Activated CD8-positive, alpha-beta memory T cell treated with anti-CD3 and anti-CD28 coated beads, Interleukin-2, amount 50 U/mL, for 24 hours (primary cell): ENCODE measurements around the gene ZRANB3.

Experiments used
- DNase-seq: peaks from one replicate; pipeline ENCODE4 v3.0.0-alpha.2; 2020; ENCODE audit errors: extremely low read depth

ZRANB3 gene

DNA sequence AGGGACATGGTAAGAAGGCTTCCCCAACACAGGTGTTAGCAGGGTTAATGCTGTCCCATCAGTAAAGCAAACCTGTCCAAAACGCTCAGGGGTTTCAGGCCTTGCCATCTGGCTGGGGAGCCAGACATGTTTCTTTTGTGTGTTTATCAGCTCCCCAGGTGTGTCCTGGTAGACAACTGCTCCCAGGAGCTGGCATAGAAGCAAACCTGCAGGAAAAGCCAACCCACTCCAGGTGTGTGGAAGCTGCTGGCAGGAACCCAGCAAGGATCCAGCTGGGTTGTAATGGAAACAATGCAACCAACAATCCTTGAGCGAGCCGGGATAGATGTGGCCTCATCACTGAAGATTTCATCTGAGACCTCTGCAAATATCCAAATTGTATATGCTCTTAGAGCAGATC is 355.8 kb downstream of the ZRANB3 start:
- DNase-seq: no peak

DNA sequence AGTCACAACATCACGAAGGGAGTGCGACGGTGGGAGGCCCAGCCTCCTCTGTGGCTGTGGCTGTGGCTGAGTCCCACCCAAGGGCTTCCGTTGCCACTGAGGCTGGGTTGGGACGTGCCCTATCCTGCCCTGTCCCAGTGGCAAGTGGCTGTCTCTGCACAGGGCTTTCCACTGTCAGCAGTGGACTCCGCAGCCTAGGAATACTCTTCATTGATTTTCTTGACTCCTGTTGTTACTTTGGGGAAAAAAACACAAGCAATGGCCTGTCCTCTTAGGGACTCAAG is 356.3 kb downstream of the ZRANB3 start:
- no peak for DNase-seq

DNA sequence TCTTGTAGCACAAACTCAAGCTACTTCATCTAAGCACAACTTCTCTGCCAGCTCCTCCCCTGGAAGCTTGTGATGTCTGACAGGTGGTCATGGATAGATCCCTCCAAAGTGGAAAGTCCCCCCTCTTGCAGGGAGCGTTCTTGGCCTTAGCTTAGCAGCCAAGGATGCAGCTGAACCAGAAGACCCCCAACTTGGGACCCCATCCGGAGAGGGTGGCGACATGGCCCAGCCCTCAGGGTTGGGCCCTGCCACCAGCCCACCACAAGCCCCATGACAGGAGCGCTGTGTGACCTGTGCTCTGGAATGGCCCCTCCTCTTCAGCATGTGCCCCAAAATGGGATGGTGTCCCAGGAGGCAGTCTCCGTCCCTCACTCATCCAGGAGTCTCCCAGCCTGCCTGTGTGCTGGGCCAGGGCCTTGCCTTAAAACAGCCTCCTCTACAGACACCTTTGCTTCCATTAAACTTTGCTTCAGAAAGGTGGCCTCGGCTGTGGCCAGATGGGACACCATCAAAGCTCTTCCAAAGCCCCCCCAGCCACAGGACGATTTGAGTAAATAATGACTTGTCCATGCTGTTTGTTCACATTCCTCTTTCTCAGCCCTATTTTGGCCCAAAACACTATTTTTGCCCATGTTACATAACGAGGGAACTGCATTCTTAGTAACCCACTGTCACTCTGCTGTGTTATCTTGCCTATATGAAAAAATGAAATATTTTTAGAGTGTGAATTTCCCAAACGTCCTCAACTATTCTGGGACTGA is 356.8 kb downstream of the ZRANB3 start:
- DNase-seq: no peak

DNA sequence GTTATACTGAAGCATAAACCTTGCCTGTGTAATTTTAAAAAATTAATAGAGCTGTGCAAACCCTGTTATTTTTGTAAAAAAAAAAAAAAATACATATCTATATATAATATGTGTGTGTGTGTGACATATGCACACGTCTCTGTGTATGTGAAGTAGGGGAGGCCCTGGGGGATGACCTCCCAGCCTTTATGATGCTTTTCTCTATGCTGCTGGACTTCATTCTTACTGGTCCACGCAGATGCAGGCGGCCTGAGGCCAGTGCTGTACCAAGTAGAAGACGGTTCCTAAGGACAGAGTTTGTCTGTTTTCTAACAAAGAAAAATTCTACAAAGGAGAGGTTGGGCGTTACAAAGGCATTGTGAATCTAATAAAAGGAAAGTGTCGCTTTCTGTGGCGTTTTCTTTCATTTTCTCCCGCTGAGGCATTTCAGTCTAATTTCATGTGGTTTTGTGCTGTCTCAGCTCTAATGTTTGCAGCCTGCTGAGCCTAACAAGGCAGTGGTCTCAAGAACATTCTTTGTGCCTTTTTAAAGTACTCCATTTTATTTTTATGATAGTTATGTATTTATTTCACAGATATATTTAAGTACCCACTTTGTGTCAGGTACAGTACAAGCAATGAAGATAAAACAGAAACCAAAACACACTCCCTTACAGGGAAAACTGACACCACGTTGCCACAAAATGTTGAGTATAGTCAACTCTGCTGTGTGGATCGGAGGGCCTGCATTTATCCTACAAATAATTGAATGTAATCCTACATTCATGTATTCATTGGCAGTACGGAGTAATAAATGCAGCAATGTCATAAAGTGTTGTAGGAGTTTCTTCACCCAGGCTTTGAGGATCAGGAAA is 360.9 kb downstream of the ZRANB3 start:
- no peak for DNase-seq

DNA sequence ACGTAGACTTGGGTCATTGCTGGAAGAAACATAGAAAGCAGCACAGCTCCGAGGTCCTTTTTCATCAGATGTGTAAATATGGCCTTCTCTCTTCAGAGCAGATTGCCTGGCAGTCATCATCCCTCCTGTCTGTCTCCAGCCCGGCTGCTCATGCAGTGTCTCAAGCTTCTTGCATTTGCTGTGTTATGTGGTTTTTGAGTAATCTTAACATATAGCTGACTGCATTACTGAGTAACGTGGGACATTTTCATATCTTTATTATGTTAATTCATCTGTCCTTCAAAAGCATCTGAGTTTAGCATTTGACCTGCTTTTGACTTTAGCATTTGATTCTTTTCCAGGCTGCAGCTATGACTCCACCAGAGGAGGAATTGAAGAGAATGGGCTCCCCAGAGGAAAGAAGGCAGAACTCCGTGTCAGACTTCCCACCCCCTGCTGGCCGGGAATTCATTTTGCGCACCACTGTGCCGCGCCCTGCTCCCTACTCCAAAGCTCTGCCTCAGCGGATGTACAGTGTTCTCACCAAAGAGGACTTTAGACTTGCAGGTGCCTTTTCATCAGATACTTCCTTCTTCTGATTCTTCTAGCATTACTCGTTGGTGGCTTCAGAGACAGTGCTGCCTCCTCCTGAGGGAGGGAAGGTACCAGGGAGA is 362.7 kb downstream of the ZRANB3 start:
- no peak for DNase-seq

DNA sequence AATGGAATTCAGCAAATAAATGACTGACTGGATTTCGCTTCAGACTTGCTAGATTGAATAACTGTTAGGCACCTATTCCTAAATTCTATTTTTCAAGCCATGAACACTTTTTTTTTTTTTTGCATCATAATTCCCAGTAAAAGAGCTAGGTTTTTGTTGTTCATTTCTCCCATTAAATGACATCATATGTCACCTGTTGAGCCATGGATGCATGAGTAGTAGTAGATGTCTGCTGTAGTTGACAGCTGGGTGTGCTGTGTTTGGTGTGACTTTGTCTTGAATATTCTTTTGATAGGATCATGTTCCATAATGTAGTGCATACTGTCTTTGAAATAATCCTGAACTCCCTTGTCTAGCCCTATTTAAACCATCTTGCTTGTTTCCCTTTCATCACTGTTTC is 363.7 kb downstream of the ZRANB3 start:
- no peak for DNase-seq

DNA sequence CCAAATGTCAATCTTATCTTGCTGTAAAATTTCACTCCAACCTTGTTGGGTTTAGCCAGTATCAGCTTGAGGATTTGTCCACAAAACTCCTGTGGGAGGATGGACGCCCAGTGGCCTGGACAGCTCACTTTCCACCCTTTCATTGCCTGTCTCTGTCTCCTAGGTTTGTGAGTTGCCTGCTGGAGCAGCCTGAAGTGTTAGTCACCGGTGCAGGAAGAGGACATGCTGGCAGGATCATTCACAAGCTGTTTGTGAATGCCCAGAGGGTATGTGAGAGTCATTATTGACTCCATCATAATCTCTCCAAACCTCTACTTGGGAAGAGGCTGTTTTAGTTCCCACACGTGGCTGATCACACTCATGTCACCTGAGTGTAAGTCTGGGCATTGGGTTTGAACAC is 366.6 kb downstream of the ZRANB3 start:
- DNase-seq: no peak

DNA sequence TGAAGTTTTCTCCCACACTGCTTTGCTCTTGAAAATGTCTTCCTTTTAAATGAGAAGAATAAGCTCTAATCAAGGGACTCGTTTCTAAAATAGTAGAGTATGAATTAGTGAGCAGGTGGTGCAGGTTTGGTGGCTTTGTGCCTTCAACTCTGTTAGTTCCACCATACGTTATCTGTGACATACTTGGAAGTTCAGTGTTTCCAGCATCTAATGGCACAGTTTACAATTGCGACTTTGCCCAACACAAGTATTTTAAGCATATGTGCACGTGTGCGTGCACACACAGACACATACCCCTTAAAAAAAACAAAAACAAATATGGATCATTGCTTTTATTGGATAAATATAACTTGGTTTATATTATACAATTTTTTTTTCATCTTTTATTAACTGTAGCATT is 367.1 kb downstream of the ZRANB3 start:
- no peak for DNase-seq

DNA sequence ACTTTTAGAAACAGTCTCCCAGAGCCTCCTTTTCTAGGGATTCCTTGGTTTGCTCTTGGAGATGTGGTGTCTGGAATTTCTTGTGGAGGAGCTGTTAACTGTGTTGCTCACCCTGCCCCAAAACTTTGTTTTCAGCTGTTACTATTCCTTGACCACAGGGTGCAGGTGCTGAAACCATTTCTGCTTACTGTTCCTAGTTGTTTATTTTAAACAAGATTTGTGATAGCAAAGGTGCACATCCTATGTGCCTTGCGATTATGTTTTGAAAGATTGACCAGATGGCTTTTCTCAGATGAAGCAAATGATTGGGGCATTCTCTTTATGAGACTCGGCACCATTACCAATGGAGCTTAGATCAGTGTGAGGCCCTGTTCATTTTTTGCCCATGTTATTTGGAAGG is 367.7 kb downstream of the ZRANB3 start:
- DNase-seq: no peak

DNA sequence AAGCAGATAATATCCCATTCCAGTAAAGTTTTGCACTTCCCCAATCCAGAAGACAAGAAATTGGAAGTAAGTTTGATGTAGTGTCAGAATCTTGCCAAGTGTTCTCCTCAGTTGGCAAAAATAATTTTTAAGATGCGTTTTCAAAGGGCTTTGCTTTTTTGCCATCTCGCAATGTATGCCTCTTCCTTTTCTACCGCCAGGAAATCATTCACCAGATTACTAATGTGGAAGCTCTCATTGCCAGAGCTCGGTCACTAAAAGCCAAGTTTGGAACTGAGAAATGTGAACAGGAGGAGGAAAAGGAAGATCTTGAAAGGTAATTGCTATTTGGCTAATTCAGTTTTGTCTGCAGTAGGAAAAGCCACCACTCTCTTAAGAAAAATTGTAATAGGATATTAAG is 368.2 kb downstream of the ZRANB3 start:
- no peak for DNase-seq

DNA sequence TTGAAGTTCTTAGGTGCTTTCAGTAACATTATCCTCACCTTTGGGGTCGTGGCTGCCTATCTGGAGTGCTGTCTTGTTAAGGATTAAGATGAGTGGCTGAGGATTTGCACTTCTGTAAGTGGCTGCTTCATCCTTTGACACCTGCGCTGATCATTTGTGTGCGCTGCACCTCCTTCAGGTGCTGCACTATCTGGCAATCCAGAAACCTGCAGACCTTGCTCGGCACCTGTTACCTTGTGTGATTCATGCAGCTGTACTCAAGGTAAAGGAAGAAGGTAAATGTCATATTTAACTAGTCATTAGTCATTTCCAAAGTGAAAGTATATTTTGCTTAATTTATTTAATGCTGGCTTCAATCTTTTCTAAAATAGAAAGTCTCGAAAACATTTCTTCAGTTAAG is 368.6 kb downstream of the ZRANB3 start:
- DNase-seq: no peak

DNA sequence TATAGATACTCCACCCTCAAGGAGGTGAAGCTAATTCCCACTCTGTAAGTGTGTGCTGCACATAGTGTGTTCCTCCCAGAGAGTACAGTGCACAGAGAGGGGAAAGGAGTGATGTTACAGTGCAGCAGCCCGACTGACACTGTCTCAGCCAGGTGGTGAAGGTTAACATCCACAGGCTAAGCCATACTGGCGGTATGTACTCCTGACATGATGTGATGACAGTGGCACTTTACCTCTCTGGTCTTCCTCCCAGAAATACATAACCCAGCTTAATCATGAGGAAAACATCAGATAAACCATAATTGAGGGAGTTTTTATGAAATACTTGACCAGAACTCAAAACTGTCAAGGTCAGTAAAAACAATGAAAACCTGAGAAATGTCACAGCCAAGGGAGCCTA is 371.8 kb downstream of the ZRANB3 start:
- no peak for DNase-seq

DNA sequence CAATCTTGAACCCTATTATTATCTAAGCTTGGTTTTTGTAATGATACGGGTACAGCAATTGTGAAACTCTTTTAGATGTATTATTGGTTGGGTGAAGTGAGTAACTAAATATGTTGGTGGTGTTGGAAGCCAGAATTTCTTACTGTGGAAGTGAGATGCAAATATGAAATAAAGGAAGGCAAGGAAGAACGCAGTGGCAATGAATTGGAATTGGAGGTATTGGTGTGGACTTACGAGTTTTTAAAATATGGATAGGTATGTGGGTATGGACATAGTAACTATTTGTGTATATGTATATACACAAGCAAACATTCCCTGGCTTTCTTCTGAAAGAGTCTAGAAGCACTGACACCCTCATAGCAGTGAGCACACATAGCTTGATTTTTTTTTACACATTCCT is 373.2 kb downstream of the ZRANB3 start:
- DNase-seq: no peak

DNA sequence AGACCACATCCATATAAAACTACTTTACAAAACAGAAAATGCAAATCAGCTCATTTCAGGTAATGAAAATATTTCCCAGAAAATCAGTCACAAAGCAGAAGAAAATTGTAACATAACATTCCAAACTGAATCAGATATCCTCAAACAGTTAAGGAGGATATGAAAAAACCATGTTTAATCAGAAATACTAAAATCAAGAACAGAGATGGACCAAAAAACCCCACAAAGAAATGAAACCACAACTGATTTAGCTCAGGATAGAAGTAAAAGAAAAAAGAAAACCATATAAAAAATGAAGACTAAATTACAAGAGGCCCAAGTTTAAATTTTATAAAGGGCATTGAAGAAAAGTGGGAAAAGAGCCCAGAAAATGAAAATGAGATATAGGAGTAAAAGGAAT is 376.1 kb downstream of the ZRANB3 start:
- no peak for DNase-seq

DNA sequence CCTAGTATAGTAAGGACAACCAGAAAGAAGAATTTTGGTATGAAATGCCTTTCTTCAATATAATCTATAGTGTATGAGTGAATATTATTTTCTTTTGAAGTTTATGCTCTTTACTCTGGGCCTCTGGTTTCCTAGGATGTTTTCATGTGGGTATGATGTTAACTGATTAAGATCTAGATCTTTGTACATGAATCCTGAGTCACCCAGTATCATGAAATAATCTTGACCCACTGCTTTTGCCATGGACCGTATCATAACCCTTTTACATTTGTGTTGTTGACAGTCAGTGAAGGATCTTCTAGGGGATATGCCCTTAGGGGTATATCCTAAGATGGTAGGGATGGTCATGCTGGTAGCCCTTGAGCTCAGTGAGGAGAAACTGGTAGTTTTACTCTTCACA is 378.7 kb downstream of the ZRANB3 start:
- no peak for DNase-seq

DNA sequence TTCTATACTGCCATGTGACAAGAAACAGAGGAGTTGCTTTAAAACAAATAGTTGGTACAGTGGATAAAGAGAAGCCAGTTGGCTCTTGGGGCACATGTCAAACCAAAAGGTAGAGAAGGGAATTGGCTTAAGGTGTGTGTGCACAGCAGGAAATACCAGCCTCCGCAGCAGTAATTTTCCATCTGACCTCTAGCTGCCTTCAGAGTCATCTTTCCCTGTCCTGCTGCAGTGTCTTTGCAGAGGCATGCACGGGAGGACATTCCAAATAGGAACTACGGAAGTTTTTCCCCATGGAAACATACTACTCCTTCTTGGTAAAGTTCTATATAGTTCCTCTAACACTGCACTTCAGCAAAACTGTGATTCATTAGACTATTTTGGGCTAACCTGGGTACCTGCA is 379.4 kb downstream of the ZRANB3 start:
- no peak for DNase-seq

DNA sequence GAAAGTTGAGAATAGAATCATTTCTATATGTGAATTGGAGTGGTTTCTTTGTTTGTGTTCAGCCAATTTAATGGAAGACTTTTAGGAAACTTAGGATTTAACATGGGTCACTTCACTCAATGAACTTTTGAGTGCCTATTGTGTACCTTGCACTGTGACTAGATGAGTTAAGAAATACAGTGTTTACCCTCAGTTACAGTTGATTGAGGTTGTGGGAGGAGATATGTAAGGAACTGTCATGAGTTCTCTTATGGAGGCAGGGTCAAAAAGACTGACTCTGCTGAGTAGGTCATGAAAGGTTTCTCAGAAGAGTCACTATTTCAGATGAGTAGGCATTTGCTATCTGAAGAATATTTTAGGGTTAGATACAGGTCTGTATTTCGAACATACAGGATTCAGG is 380.3 kb downstream of the ZRANB3 start:
- DNase-seq: no peak

DNA sequence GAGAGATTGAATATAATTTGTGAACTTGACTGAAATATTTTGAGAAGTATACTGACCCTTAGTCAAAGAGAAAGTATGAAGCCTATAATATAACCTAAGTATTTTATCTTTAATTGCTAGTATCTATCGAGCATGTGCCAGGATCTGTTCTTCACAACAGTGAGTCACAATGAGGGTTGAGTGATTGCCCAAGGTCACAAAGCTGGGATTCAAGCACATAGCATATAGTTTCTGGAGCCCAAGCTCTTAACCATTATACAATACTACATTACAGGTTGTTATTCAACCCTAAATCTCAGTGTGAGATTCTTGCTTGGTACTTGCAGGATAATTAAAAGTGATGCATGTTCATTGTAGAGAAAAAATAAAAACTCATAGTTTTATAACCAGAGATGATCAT is 381.8 kb downstream of the ZRANB3 start:
- no peak for DNase-seq

DNA sequence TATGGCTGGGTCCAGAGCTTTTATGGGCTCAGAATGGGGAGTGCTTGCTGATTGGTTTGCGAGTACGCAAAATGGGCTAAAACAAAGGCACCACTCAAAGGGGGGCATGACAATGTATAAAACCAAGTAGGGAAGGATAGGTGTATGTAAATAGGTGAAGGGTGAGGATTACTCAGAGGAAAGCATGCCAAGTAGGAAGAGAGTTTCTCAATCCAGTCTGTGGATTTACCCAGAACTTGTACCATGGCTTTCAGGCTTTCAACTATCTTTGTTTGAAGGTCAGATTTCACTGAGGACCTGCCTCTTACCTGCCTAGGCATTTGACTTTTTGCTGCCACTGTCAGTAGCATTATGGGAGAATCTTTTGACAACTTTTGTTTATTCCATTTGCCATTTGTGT is 386.7 kb downstream of the ZRANB3 start:
- no peak for DNase-seq

DNA sequence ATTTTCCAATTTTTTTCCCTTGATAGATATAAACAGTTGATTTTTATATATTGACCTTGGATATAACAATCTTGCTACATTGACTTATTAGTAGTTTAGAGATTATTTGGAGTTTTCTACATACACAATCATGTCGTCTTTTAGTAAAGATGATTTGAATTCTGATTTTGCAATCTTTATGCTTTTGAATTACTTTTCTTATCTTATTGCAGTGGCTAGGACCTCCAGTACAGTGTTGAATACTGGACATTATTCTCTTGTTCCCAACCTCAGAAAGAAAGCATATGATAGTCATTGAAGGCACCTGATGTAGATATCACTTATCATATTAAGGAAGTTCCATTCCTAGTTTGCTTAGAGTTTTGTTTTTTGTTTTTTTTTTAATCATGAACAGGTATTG is 388.7 kb downstream of the ZRANB3 start:
- no peak for DNase-seq

DNA sequence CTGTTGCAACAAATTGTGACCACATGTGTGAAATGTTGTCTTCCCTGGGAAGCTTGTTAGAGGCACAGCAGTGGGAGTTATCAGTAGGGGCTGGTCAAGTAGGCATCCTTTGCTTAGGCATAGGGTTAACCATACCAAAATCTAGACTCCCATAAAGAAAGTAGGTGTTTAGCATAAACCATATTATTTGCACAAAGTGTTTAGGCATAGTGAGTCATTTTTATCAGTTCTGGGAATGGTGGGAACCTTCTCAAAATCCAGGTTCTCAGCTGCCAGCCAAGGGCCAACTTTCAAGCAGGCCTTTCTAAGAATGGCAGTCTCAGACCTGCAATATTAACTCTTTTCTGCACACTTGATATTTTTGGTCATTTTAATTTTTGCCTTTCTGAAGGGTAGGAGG is 390.4 kb downstream of the ZRANB3 start:
- no peak for DNase-seq

DNA sequence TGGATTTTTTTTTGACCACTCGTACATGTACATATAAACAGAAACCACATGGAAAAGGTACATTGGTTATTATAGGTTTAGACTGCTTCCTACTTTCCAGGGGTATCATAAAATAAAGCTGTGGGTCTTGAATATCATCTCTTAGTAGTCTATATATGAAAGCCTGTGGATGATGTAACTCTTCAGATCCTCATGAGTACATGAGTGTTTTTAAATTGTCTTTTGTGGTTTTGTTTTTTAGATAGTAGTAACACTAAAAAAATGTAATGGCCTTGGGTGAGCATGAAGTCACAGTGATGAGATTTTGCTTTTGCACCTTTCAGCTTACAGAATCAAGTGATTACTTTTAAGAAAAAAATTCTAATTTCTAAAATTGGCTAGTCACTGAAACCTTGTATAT is 398.7 kb downstream of the ZRANB3 start:
- no peak for DNase-seq

DNA sequence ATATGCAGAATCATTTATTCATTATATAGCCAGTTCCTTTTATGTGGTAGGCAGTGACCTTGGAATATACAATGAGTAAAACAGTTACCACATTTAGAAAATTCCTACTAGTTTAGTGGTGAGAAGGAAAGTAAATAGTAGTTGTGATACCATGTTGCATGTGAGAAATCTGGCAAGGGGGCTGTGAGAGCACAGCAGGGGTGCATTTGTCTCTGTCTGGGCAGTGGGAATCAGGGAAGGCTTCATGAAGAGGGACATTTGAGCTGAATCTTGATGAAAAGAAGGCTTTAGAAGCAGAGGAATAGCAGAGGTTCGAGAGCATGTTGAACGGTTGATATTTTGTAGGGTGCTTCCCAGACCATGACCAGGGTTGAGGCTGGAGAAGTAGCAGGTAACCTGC is 400.3 kb downstream of the ZRANB3 start:
- no peak for DNase-seq
